Cardiac fibroblast (primary cell): ENCODE data around the gene SDR42E1.

Experiments used
- DNase-seq, 2 donors: peaks; one replicate each; pipeline versions ENCODE4 v3.0.0 to v3.0.0-alpha.2; 2010; ENCODE audit warnings: low read depth in 2 of 2
- H3K4me3 ChIP-seq, 2 donors: replicated peaks in 1 of 2; 1 replicate in 1 of 2; 2 replicates in 1 of 2; pipeline ENCODE4 v1.5.1; 2011; ENCODE audit warnings: low read depth in 2 of 2, low read length in 2 of 2, mild to moderate bottlenecking in 2 of 2, moderate library complexity in 1 of 2
- TF ChIP-seq, protein P1 (sequence below): IDR thresholded peaks from one replicate; pipeline ENCODE4 v1.5.1; 2011; ENCODE audit warnings: low read depth, mild to moderate bottlenecking, low read length, inconsistent platforms

Gene SDR42E1

GRCh38 chr16:82046541-82046940 lies 35.3 kb upstream of the SDR42E1 start:
- TF ChIP-seq, protein P1, sequence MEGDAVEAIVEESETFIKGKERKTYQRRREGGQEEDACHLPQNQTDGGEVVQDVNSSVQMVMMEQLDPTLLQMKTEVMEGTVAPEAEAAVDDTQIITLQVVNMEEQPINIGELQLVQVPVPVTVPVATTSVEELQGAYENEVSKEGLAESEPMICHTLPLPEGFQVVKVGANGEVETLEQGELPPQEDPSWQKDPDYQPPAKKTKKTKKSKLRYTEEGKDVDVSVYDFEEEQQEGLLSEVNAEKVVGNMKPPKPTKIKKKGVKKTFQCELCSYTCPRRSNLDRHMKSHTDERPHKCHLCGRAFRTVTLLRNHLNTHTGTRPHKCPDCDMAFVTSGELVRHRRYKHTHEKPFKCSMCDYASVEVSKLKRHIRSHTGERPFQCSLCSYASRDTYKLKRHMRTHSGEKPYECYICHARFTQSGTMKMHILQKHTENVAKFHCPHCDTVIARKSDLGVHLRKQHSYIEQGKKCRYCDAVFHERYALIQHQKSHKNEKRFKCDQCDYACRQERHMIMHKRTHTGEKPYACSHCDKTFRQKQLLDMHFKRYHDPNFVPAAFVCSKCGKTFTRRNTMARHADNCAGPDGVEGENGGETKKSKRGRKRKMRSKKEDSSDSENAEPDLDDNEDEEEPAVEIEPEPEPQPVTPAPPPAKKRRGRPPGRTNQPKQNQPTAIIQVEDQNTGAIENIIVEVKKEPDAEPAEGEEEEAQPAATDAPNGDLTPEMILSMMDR = no peak
- H3K4me3 ChIP-seq = no peak overlapping the region
- no peak for DNase-seq

- H3K4me3 ChIP-seq = no peak overlapping the region
- TF ChIP-seq, protein P1 = no peak
- no peak for DNase-seq
These were observed 34.2 kb upstream of the SDR42E1 start for GRCh38 chr16:82045465-82045864.

DNA sequence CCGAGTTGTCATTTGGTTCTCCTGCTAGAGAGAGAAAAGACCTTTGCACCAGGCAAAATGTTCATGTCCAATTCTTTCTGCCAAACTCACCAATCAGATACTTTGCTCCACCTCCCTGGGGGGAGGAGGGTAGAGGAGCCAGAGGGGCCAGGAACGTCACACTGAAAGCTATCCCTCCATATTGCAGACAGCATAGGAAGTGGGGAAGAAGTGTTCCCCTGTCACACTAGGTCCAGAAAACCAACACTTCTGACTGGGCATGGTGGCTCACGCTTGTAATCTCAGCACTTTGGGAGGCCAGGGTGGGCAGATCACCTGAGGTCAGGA lies 33.3 kb upstream of the SDR42E1 start:
- TF ChIP-seq, protein P1 = no peak
- DNase-seq = no peak
- no peak overlapping the region for H3K4me3 ChIP-seq

DNA sequence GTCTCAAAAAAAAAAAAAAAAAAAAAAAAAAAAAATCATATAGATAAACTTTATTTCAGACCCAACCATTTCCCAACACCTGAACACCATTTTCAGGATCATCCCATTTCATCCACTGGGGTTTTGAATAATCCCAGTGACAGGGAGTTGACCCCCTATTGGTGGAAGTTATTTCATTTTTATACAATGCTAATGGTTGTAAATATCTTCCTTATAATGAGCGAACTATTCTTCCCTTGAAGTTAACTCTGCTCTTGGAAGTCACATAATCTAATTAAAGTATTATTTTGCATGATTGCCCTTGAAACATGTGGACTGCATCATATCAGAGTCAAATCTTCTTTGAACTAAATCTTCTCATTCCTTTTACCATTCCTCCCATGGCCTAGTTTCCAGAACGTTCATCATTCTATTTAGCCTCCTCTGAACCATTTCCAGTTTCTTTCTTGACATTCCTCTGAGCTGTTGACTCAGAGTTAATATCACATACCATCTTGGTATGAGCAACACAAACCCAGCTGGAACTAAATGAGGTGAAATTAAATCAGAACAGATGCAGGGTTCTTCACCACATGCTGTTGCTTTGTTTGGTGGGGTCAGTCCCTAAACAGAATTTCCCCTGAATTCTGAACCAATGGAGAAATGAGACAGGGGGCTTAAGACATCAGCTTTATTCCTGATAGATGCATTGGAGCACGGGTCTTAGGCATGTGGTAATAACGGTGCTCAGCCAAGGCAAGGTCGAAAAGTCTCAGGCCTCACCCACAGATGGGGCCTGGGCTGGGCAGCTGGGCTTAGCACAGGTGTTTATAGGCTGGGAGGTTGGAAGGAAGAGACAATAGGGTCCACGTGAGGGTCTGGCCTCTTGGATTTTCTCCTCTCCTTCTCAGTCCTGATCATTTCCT lies 32.7 kb upstream of the SDR42E1 start:
- DNase-seq = peak; percentile 7 to 51
- TF ChIP-seq, protein P1 = no peak
- no peak overlapping the region for H3K4me3 ChIP-seq

DNA sequence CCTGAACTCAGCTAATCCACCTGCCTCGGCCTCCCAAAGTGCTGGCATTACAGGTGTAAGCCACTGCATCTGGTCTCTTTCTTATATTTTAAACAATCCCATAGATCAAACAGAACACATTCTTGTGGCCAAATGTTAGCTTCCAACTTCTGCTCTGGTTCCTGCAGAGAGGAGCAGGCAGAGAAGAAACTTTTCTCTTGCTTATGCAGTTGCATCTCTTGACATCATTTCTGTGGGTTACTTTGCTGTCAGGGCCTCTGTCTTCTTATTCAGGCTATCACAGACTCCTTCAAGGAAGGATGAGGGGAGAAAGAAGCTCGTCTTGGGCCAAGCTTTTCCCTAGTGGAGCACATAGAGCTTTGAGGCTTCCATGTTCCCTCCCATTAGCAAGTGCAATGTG lies 31.6 kb upstream of the SDR42E1 start:
- TF ChIP-seq, protein P1 = no peak
- no peak for DNase-seq
- H3K4me3 ChIP-seq = no peak overlapping the region

GRCh38 chr16:82042144-82042543 lies 30.9 kb upstream of the SDR42E1 start:
- DNase-seq = no peak
- TF ChIP-seq, protein P1 = no peak
- no peak overlapping the region for H3K4me3 ChIP-seq
